ENCODE measurements around the gene PCBP3.
"Not testable (repeated sequence)": the region's sequence is repeated elsewhere in the genome, so short reads cannot be mapped to it uniquely, and the experiment has no call there.

PCBP3 gene

DNA sequence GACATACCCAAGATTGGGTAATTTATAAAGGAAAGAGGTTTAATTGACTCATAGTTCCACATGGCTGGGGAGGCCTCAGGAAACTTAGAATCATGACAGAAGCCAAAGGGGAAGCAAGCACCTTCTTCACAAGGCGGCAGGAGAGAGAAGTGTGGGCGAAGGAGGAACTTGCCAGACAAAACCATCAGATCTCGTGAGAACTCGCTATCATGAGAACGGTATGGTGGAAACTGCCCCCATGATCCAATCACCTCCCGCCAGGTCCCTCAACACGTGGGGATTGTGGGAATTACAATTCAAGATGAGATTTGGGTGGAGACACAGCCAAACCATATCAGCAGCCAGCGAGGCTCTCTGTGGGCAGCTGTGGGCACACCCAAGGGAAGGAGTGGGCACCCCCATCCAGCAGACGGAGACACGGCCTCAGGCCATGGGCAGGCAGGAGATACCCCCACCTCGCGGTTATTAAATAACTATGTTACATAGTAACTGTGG lies 189.3 kb downstream of the PCBP3 start:
- not testable (repeated sequence) for DNase-seq

DNA sequence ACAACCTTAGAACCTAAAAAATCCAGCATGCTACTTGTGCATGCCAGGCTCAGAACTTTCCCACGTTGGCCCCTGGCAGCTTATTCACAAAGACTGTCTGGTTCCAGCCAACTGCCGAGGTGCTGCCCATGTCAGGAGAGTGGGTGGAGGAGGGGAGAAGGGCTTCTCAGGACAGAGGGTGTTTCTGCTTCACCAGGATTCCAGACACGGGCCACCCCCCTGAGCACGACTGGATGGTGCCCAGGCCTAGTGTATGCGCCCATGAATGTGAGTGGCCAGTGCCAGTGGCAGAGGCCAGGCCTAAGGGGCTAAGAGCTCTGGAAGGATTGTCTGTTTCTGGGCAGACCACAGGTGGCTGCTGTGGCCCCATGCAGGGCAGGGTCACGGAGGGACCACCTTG lies 189.9 kb downstream of the PCBP3 start:
- no peak for DNase-seq

DNA sequence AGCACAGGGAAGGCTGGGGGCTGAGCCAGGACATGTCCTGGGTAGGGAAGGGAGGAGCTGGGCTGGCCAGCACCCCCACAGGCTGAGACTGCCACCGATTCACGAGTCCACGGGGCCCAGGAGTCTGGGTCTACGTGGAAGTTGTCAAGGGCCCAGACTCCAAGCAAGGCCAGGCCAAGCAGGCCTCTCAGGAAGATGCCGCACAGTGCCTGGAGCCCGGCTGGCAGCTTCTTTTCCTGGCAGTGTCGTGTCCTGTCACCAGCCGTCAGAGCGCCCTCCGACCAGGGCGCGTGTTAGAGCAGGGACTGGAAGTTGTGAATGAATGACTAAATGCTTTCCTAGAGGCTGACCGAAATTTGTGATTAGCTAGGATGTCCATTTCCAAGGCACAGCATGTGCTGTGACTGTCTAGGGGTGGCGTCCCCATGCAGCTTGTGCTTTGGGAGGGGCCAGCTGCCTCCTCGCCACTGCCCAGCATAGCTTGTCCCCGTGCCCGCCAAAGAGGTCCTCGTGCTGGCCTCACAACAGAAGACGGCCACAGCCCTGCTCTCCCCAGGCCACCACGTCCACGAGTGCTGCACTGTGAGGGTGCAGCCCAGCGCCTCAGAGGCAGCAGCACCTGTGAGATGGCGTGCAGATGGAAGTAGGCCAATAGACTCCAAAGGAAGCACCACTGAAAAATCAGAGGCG lies 190.6 kb downstream of the PCBP3 start:
- no peak for DNase-seq

DNA sequence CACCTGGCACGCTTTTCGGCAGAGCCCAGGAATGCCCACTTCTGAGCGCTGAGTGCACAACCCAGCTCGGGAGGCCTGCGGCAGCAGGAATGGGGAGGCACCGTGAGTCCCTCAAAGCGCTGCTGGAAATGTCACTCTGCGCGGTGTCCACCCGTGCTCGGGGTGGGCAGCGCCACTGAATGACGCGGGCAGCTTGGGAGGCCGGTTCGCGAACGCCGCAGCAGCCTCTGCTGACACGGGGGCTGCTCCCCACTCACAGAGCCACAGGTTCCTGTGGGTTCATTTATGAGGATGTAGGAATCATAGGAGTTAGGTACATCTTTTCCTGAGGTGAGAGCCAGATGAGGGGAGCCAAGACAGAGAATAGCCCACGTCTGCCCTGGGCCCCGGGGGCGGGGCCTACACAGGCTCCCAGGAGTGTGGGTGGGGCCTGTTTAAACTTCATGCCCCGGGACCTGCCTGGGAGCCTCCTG lies 191.3 kb downstream of the PCBP3 start:
- no peak for DNase-seq

DNA sequence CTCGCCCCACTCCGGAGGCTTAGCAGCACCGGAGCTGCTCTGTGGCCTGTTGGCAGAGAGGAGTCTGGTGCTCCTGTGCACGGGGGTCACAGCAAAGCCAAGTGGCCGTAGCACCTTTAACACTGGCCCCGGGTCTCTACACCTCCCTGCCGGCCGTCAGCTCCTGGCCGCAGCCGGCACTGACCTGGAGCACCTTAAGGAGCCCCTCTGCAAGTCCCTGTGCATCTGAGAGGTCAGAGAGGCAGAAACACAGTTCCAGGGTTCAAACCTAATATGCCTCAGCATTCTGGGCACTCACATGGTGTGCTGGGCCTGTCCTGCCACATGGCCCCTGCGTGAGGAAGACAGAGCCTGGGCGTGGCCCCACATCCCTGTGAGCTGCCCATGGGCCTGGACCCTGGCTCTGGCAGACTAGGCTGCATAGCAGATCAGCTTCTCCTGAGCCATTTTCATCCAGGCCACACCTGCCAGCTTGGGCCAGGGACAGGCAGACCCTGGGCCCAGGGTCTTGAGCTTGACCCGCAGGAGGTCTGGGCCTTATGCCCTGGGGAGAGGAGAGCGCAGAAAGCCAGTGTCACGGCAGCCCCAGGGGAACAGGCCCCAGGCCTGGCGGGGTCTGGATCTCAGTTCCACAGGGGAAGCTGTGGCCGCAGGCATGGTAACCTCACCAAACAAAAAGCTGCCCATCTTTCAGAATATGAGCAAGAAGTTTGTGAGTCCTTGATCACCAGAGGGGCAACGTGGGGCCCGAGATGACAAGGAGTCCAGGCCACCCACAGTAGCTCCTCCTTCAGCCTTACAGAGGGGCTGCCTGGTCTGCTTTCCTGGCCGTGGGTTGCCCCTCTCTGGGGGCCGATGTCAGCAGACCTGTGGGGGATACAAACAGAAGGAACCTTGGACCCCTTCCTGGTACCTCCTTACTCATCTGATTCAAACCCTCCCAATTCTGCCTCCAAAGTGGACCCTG lies 192.1 kb downstream of the PCBP3 start:
- no peak for DNase-seq

DNA sequence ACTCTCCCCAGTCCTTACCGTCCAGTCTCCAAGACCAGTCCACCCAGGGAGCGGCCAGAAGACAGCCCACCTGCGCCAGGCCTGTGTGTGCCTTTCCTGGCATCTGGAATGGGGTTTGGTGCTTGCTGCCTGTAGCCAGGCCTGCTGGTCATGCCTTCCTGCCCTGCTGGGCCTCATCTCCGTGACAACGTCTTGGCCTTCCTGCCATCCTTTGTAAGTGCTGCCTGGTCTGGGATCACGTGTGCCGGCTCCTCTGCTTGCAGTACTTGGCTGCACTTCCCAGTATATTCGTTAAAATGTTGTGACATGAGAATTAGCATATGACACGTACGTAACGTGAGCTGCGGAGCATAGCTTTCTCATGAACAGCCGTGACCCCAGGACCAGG lies 192.7 kb downstream of the PCBP3 start:
- DNase-seq = peak; percentile 4

DNA sequence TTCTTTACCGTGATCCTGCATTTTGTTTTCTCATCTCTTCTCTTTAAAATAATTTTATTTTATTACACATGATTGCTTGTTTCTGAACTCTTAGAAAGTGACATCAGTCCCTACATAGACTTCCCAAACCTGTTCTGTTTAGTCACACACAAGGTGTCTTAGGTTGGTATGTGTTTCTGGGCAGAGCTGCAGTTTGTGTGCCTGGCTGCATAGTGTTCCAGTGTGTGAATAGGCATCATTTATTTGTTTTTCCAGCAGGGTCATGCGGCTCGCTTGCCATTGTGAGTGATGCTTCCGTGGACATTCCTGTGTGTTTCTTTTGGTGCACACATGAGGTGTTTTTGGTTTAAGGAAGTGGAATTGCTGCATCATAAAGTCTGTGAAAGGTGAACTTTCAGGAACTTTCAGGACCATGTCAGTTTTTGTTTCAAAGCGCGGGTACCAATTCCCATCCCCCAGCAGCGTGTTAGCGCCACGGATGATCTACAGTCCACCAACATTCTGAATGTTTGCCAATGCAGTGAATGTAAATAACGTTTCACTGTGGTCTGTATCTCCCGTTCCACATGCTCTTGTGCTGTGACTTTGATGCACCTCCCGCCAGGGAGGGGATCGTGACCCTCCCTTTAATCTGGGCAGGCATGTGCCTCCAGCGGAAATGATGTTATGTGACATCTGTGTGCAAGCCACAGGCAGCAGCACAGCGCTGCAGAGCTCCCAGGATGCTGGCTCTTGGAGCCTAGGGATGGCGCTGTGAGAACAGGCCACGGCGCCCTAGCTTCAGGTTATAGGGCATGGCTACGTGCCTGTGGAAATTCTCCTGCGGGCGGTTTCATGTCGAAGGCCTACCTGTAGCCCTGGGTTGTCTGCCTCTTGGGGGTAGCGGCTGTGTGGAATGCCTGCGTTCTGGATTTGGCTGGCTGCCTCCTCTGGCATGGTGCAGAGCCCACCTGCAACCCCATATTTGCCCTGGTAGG lies 193.5 kb downstream of the PCBP3 start:
- no peak for DNase-seq

DNA sequence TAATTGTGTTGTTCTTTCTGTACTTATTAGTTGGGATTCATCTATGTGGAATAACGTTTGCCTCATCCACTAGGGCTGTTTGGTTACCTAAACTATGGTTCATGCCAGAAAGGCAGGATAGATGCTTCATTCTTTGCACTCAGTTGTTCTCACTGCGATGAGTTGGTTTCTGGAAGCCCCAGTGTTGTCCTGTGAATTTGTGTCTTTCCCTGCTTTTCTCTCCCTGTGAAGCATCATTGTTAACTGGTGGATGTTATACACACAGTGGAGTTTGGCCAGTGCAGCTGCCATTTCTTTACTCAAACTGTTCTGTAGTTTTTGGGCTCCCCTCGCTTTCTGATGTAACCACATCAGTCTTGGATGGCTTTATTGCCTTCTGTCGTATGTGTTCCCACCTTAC lies 194.4 kb downstream of the PCBP3 start:
- DNase-seq = no peak

DNA sequence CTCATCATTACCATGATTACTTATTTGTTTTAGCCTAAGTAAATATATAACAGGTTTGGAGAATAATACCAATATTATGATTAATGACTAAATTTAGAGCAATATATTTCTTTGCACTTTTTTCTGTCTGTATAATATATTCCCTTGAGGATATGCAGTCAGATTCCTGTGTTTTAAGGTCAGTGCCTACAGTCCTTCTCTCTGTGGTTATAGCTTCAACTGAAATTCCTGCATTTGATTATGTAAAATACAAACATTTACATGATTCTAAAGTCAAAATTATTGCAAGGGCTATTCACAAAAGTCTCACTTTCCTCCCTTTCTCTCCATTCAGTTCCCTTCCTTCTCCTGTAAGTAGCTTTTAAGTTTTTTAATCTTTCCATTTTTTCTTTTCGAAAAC lies 195.1 kb downstream of the PCBP3 start:
- DNase-seq = no peak

DNA sequence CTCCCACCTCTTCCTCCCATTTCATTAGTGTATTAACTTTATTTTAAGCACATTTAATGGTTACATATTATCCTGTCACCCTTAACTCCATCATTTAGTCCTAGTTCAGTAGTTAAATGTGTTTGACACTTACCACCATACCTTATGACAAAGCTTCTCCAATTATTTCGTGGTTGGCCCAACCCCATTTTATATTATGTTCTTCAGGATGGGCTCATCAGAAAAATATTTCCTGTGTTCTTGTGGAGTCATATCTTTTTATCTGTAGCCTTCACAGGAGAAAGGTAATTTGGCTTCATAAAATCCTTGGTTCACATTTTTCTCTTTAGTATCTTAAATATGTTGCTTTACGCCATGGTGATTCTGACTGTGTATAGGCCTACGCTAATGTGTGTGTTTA lies 195.7 kb downstream of the PCBP3 start:
- DNase-seq = peak; percentile 3

DNA sequence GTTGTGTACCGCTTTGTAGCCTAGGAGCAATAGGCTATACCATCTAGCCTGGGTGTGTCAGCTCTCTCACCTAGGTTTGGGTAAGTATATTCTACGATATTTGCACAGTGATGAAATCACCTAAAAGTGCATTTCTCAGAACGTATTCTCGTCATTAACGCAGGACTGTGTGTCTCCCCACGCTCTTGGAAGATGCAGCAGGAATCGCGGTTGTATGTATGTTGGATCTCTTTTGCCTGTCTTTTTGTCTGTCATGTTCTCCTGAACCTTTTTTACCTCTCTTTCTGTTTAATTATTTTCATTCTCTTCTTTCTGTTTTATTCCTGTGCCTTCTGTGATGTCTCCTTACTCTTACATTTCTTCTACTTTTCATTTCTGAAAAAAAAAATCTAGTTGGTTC lies 197.5 kb downstream of the PCBP3 start:
- DNase-seq = no peak

DNA sequence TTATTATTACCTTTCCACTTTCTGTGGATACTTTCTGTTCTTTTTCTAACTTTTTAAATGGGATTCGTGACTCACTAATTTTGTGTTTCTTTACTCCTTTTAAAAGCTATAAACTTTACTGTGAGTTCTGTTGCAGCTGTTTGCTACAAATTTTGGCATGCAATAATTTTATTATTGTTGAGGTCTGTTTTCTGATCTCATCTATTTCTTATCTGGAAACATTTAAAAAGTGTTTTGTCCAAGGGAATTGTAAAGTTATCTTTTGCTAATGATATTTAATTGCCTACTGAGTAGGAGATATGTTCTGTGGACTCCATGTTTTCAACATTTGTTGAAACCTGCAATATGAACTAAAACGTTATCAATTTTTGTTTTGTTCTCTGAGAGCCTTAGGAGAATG lies 199.9 kb downstream of the PCBP3 start:
- DNase-seq = no peak

DNA sequence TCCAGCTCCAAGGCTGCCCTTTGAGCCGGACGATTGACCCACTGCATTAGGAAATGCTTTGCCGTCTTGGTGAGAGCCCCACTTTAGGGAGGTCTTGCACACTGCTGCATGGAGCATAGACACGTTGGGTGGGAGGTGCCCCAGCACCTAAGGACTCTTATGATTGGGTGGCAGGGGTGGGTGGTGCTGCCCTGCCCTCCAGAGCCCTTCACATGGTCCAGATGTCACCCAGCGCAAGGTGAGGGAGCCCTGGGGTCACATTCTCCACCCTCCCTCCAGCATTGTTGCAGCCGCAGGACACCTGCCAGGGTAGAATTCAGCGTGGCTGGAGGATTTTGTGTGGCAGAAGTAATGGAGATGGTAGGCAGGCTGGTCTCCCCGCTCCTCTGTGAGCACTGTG lies 200.7 kb downstream of the PCBP3 start:
- DNase-seq = no peak

DNA sequence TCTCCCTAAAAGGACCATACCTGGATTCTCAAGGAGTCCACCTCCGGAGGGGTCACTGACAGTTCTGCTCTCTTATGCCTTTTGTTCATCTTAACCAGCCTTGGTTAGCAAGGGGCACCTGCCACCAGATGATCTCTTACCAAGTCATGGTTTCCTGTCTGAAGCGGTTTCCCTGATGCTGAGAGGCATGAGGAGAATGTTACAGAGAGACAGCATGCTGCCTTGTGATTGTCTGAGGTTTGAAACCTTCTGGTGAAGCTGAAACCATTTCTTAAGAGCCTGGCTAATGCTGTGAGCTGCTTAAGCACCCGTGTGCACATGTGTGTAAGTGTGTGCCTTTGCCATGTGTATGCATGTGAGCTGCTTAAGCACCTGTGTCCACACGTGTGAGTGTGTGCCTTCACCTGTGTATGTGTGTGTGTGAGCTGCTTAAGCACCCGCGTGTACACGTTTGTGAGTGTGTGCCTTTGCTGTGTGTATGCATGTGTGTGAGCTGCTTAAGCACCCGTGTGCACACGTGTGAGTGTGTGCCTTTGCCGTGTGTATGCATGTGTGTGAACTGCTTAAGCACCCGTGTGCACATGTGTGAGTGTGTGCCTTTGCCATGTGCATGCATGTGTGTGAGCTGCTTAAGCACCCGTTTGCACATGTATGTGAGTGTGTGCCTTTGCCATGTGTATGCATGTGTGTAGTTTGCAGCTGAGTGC lies 201.7 kb downstream of the PCBP3 start:
- DNase-seq = no peak

DNA sequence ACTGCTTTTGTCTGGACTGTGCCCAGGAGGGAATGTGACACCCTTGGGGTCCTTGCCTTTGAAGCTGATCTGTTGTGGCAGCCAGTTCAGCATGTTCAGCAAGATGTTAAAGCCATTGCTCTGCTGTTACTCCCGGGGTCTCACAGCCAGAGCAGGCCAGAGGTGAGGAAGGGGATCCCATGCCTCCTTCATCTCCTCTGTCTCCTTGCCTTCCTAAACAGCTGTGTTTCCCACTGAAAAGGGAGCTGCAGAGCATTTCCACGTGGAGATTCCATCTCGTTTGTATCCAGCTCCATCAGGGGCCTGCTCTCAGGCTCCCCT lies 202.2 kb downstream of the PCBP3 start:
- no peak for DNase-seq

DNA sequence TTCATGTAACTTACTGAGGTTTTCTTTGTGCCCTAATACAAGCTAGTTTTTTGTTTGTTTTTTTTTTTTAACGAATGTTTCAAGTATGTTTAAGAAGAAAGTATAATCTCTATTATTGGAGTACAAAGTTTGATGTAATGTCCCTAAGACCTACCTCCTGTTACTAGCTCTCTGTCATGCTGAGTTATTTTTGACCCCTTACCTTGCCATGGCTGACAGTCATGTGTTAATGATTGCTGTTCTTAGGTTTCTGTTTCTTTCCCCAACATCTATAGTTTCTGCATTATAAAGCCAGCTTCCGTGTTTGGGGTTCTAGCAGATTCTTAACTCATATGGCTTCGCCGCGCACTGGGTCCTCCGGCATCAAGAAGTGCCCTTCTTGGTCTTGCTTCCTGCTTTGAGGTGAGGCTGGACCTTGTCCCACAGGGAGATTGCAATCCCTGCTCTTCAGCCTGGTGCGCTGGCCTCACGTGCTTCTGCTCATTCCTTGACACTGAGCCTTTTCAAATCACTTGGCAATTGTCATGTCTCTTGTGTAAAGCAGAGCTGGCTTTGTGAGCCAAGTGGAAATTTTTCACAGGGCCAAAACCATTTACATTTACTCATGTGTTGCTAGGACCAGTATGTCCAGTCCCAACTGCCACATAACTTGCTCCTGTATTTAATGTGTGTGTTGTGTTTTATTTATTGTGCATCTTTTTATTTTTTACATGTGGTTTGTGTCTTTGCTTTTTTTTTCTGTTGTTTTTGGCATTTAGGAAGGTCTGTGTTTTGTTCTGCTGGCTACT lies 203.0 kb downstream of the PCBP3 start:
- no peak for DNase-seq

DNA sequence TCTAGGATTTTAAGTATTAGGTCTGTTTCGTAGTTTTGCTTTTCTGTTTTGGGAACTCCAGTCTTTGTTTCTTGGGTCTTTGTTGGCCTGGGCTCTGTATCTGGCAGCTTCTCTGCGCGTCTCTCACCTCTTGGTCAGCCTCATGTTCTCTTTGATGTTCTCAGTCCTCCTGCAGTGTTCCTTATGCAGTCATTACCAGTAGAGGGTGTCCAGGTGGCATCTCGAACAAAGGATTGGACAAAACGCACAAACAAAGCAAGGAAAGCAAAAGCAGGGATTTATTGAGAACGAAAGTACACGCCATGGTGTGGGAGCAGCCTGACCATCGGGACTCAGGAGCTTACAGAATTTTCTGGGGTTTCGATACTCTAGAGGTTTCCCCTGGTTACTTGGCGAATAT lies 204.3 kb downstream of the PCBP3 start:
- no peak for DNase-seq

DNA sequence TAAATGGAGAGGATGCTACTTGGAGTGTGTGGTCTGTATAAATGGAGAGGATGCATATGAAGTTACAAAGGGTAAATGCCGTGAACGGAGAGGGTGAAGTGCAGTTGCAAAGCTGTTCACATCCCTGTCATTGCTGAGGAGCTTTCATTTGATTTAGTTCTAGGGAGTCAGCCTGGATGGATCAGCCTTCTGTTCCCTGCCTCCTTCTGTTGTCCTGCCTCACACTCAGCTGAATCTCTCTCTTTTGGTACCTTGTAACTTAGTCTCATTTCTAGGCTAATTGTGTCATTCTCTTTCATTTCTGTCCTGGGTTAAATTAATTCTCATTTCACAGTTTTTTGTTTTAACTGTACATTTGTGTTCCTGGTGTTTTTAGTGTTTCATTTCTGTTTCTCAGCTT lies 204.8 kb downstream of the PCBP3 start:
- no peak for DNase-seq

DNA sequence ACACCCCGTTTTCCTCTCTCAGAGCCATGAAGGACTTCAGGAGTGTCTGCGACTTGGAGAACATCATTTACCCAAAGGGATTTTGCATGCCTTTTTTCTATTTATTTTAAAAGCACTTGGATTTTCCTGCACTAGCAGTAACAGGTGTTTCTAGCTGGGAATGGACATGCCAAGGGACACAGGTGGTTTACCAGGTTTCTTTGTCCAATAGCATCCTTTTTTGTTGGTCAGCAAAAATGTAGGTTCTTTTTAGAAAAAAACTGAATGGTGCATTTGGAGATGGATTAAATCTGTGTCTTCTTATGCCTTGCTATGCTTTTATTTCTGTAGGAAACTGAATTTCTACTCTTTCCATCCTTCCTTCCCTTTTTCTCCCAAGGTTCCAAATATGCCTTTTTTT lies 205.3 kb downstream of the PCBP3 start:
- DNase-seq = no peak

DNA sequence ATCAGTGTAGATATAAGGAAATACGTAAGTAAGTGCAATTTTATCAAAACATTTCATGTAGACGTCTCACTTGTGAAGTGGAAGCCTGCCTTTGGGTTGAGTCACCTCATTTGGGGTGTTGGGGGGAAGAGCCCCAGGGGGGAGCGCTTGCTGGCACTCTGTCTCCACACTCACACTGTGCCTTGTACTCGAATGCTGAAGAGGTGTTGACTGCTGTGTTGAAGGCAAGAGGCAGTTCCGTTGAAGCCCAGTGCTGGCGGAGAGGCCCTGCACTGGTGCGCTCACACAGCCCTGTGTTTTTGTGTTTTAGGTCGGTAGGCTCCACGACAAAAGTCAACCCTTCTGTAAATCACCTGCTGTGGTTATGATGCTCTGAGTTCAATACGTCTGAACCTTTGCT lies 206.1 kb downstream of the PCBP3 start:
- DNase-seq = no peak

DNA sequence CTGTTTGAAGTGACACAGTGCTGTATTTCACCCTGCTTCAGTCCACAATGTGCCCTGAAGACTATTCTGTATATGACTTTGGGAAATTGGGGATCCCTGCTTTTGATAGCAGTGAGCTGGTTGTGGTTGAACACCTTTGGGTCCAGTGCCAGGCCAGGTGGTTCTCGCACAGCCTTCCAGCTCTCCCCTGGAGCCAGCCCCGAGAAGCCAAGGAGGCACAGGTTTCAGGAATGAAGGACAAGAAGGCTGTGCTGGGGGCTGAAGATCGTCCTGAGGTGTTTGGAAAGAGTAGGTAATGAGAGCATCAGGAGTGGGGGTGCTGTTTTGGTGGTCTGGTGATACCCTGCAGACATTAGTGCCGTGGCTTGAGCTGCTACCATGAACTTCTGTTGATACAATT lies 206.7 kb downstream of the PCBP3 start:
- DNase-seq = no peak

DNA sequence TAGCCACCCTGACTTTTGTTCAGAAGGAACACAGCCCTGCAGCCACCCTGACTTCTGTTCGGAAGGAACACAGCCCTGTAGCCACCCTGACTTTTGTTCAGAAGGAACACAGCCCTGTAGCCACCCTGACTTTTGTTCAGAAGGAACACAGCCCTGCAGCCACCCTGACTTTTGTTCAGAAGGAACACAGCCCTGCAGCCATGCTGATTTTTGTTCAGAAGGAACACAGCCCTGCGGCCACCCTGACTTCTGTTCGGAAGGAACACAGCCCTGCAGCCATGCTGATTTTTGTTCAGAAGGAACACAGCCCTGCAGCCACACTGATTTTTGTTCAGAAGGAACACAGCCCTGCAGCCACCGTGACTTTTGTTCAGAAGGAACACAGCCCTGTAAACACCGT lies 208.9 kb downstream of the PCBP3 start:
- DNase-seq = not testable (repeated sequence)
